IMR-90 (cell line): ENCODE results near the gene KLHL4. TPM values are rescaled to one million over a fixed set of nuclear protein-coding genes. Genes with fewer than 3 reads are reported as not detected.

Experiments used
- ATAC-seq: fragments of 200-7000 bp; cut with Tn5 transposase; 2 replicates; pipeline ENCODE4 v1.9.1; 2020; ENCODE audit warnings: low read depth, mild to moderate bottlenecking, moderate library complexity
- BruUV-seq: library from RNA; stranded (reverse); fragments of 400-500 nt; replicated peaks from 2 replicates; lab custom pipeline; 2021; lab: Mats Ljungman, UMichigan
- CTCF ChIA-PET: fragments of 300-600 bp; formaldehyde crosslinking; extraction: SDS; loops from one replicate; lab custom pipeline; 2021; ENCODE audit warnings: antibody characterized with exemption; lab: Yijun Ruan, JAX
- POLR2A ChIA-PET: fragments of 300-600 bp; sonication (Branson Sonifier 250); formaldehyde crosslinking; loops from one replicate; lab custom pipeline; 2022; ENCODE audit warnings: antibody characterized with exemption; ENCODE audit not compliant: unreplicated experiment; lab: Charles Lee
- DNase-seq: peaks from one replicate; pipeline ENCODE4 v3.0.0; 2013
- H2AFZ ChIP-seq: replicated peaks from 2 replicates; pipeline ENCODE3; 2013; ENCODE audit warnings: low read length, mild to moderate bottlenecking; ENCODE audit not compliant: poor library complexity
- H2AK5ac ChIP-seq: 2 replicates; pipeline ENCODE4 v1.6.1; 2013; ENCODE audit warnings: low read depth, low read length, inconsistent platforms
- H2AK9ac ChIP-seq: replicated peaks from 2 replicates; pipeline ENCODE3; 2013; ENCODE audit warnings: mild to moderate bottlenecking, low read depth, low read length, moderate library complexity; ENCODE audit not compliant: poor library complexity
- H2BK120ac ChIP-seq: 2 replicates; pipeline ENCODE4 v1.6.1; 2013; ENCODE audit warnings: low read depth, low read length, inconsistent platforms
- H2BK15ac ChIP-seq: 3 replicates; pipeline ENCODE4 v1.6.1; 2013; ENCODE audit warnings: low read depth, low read length, inconsistent platforms
- H2BK20ac ChIP-seq: 2 replicates; pipeline ENCODE4 v1.6.1; 2013; ENCODE audit warnings: low read depth, mild to moderate bottlenecking, inconsistent platforms, low read length, moderate library complexity
- H2BK5ac ChIP-seq: 2 replicates; pipeline ENCODE4 v1.6.1; 2013; ENCODE audit warnings: mild to moderate bottlenecking, low read depth, low read length, inconsistent platforms; ENCODE audit not compliant: poor library complexity, severe bottlenecking
- H3K14ac ChIP-seq: replicated peaks from 2 replicates; pipeline ENCODE4 v1.6.1; 2013; ENCODE audit warnings: low read depth, low read length, inconsistent platforms
- H3K18ac ChIP-seq: 2 replicates; pipeline ENCODE4 v1.6.1; 2013; ENCODE audit warnings: low read depth, low read length, control low read depth
- H3K23ac ChIP-seq: 2 replicates; pipeline ENCODE4 v1.6.1; 2013; ENCODE audit warnings: low read depth, low read length, inconsistent platforms
- H3K27ac ChIP-seq: 2 replicates; pipeline ENCODE4 v1.5.1; 2013; ENCODE audit warnings: mild to moderate bottlenecking, control low read depth, low read length; ENCODE audit not compliant: insufficient read depth
- H3K27me3 ChIP-seq: 2 replicates; pipeline ENCODE4 v1.6.1; 2013; ENCODE audit warnings: low read length; ENCODE audit not compliant: control insufficient read depth, insufficient read depth
- H3K36me3 ChIP-seq: 2 replicates; pipeline ENCODE4 v1.6.1; 2013; ENCODE audit warnings: low read length, mixed read lengths; ENCODE audit not compliant: control insufficient read depth, insufficient read depth
- H3K4ac ChIP-seq: 2 replicates; pipeline ENCODE4 v1.6.1; 2013; ENCODE audit warnings: low read depth, low read length, inconsistent platforms
- H3K4me1 ChIP-seq: 2 replicates; pipeline ENCODE4 v1.6.1; 2013; ENCODE audit warnings: low read length, mixed read lengths; ENCODE audit not compliant: control insufficient read depth, insufficient read depth
- H3K4me2 ChIP-seq: 2 replicates; pipeline ENCODE4 v1.6.1; 2013; ENCODE audit warnings: low read depth, mild to moderate bottlenecking, control low read depth, low read length, moderate library complexity
- H3K4me3 ChIP-seq: 2 replicates; pipeline ENCODE4 v1.5.1; 2013; ENCODE audit warnings: low read depth, mild to moderate bottlenecking, control low read depth, low read length, moderate library complexity; ENCODE audit not compliant: insufficient read depth
- H3K56ac ChIP-seq: 2 replicates; pipeline ENCODE4 v1.6.1; 2013; ENCODE audit warnings: low read length, inconsistent platforms; ENCODE audit not compliant: insufficient read depth; ENCODE audit errors: extremely low read depth
- H3K79me1 ChIP-seq, 2 experiments: 2 replicates each; pipeline ENCODE4 v1.6.1; 2013; ENCODE audit warnings: low read length in 2 of 2, inconsistent platforms in 1 of 2, low read depth in 1 of 2
- H3K9ac ChIP-seq: 2 replicates; pipeline ENCODE4 v1.6.1; 2013; ENCODE audit warnings: low read depth, low read length, control low read depth
- H3K9me1 ChIP-seq: 2 replicates; pipeline ENCODE4 v1.6.1; 2013; ENCODE audit warnings: low read length, inconsistent platforms; ENCODE audit not compliant: insufficient read depth
- H3K9me3 ChIP-seq: 2 replicates; pipeline ENCODE4 v1.6.1; 2013; ENCODE audit warnings: low read length; ENCODE audit not compliant: control insufficient read depth, insufficient read depth
- H4K20me1 ChIP-seq: 2 replicates; pipeline ENCODE4 v1.6.1; 2013; ENCODE audit warnings: low read length, inconsistent platforms; ENCODE audit not compliant: insufficient read depth
- H4K5ac ChIP-seq: 2 replicates; pipeline ENCODE4 v1.6.1; 2013; ENCODE audit warnings: mild to moderate bottlenecking, low read depth, low read length, control low read depth
- H4K8ac ChIP-seq, 2 experiments: 2 replicates each; pipeline ENCODE4 v1.6.1; 2013; ENCODE audit warnings: low read depth in 2 of 2, low read length in 2 of 2, control low read depth in 1 of 2, inconsistent platforms in 1 of 2
- H4K91ac ChIP-seq: 2 replicates; pipeline ENCODE4 v1.6.1; 2013; ENCODE audit warnings: low read depth, low read length, inconsistent platforms; ENCODE audit not compliant: insufficient read depth
- BHLHE40 ChIP-seq: fragments of 150-350 bp; IDR thresholded peaks from 2 replicates; pipeline ENCODE4 v1.6.1; 2016; ENCODE audit warnings: mild to moderate bottlenecking, low read depth, low read length
- CHD1 ChIP-seq: IDR thresholded peaks from 2 replicates; pipeline ENCODE4 v1.6.1; 2012; ENCODE audit warnings: low read depth, low read length, improper control_type of control experiment
- CTCF ChIP-seq: conservative IDR thresholded peaks from 2 replicates; pipeline ENCODE4 v1.5.1; 2012; ENCODE audit warnings: mild to moderate bottlenecking, low read depth, low read length, improper control_type of control experiment
- MAFK ChIP-seq: IDR thresholded peaks from 2 replicates; pipeline ENCODE4 v1.6.1; 2012; ENCODE audit warnings: low read depth, low read length, improper control_type of control experiment
- MAZ ChIP-seq: IDR thresholded peaks from 2 replicates; pipeline ENCODE4 v1.6.1; 2012; ENCODE audit warnings: low read depth, mild to moderate bottlenecking, low read length, improper control_type of control experiment, moderate library complexity, borderline replicate concordance
- MXI1 ChIP-seq: IDR thresholded peaks from 2 replicates; pipeline ENCODE4 v1.6.1; 2012; ENCODE audit warnings: low read depth, mild to moderate bottlenecking, low read length, moderate library complexity, borderline replicate concordance
- NFE2L2 ChIP-seq: fragments of 150-350 bp; IDR thresholded peaks from 2 replicates; pipeline ENCODE4 v1.6.1; 2016; ENCODE audit warnings: low read depth, mild to moderate bottlenecking, low read length
- POLR2A ChIP-seq: IDR thresholded peaks from 2 replicates; pipeline ENCODE4 v1.6.1; 2012; ENCODE audit warnings: mild to moderate bottlenecking, low read depth, low read length
- RAD21 ChIP-seq: IDR thresholded peaks from 2 replicates; pipeline ENCODE4 v1.6.1; 2012; ENCODE audit warnings: low read length, improper control_type of control experiment
- RCOR1 ChIP-seq: IDR thresholded peaks from 2 replicates; pipeline ENCODE4 v1.6.1; 2012; ENCODE audit warnings: mild to moderate bottlenecking, low read length, improper control_type of control experiment; ENCODE audit not compliant: insufficient replicate concordance
- RFX5 ChIP-seq: IDR thresholded peaks from 2 replicates; pipeline ENCODE4 v1.8.0; 2012; ENCODE audit warnings: low read depth, mild to moderate bottlenecking, low read length, moderate library complexity
- USF2 ChIP-seq: fragments of 150-350 bp; IDR thresholded peaks from 2 replicates; pipeline ENCODE4 v1.6.1; 2017; ENCODE audit warnings: mild to moderate bottlenecking, antibody characterized with exemption, low read length, low read depth
- WGBS, 2 experiments: methylation state at CpG; one replicate each; pipeline versions ENCODE4 v1.1.5 to v1.1.7; 2013; ENCODE audit warnings: missing lambda C conversion rate in 2 of 2; ENCODE audit not compliant: insufficient read length in 1 of 2; ENCODE audit errors: extremely low coverage in 2 of 2; 5-methylcytosine and 5-hydroxymethylcytosine counted together
- dilution Hi-C: fragments of 300-500 bp; cut with HindIII; formaldehyde crosslinking; loops from one replicate; pipeline ENCODE4 v1.14.3; 2018; ENCODE audit warnings: low sequenced_read_pairs; ENCODE audit not compliant: unreplicated experiment
- in situ Hi-C: fragments of 300-500 bp; cut with MboI; formaldehyde crosslinking; loops from 3 replicates; pipeline ENCODE4 v1.14.3; 2019; ENCODE audit warnings: low sequenced_read_pairs, inconsistent platforms, mixed read lengths
- intact Hi-C: fragments of 100-400 bp; cut with micrococcal nuclease; formaldehyde crosslinking; loops from 2 replicates; pipeline ENCODE4 v1.10.0; 2022
- polyA plus RNA-seq, 3 experiments: library from polyadenylated mRNA; depleted of rRNA; stranded (reverse); fragments of >200 nt; gene quantifications; 2 replicates each; pipeline ENCODE4 v1.2.3, GENCODE V29; 2012; ENCODE audit warnings: low replicate concordance in 1 of 3
- total RNA-seq: library from RNA; depleted of rRNA; stranded (reverse); fragments of >200 nt; gene quantifications from 2 replicates; pipeline ENCODE4 v1.2.3, GENCODE V29; 2012

The KLHL4 gene
- total and polyA plus RNA-seq, 2 of the 4 experiments (the other 2 are of a cell fraction): 0.50 to 1.4 TPM

- Histone ChIP-seq H2AFZ (no peak overlapping the region), H2BK5ac (no peak overlapping the region), H3K9me3 (no peaks in the 10 kb centered on the region), H3K56ac (no peak overlapping the region), H4K20me1 (no peaks in the 10 kb centered on the region), H3K27me3 (no peaks in the 10 kb centered on the region), H3K4me1 (no peaks in the 10 kb centered on the region), H2BK20ac (no peak overlapping the region), H2BK15ac (no peak overlapping the region), H3K4me2 (no peak overlapping the region), H3K36me3 (no peaks in the 10 kb centered on the region), H3K4ac (no peak overlapping the region), H3K9ac (no peak overlapping the region), H3K79me1 (no peaks in the 10 kb centered on the region), H4K5ac (no peak overlapping the region), H3K27ac (no peak overlapping the region), H3K23ac (no peak overlapping the region), H3K18ac (no peak overlapping the region), H3K14ac (no peak overlapping the region), H4K8ac (no peak overlapping the region), H2BK120ac (no peak overlapping the region), H3K9me1 (no peaks in the 10 kb centered on the region), H3K4me3 (no peak overlapping the region), H2AK5ac (no peak overlapping the region), H4K91ac (no peak overlapping the region), H2AK9ac (no peak overlapping the region)
- dilution Hi-C loops (no loop called here), intact Hi-C loops (no loop called here), in situ Hi-C loops (no loop called here)
- no CpG with 5 or more reads among the region's 1 CpG for WGBS, 2 experiments
- CTCF ChIA-PET: interaction anchor here (0.7 kb wide), 1 partner anchor 121 kb away, joined by 4 read pairs; no protein-coding TSS in a partner anchor
- no TSS peak for BruUV-seq
- POLR2A ChIA-PET: no interaction called here
- DNase-seq: no peak
- TF ChIP-seq NFE2L2: no peak
- no peak for TF ChIP-seq MXI1
- no peak for TF ChIP-seq CHD1
- no peak for TF ChIP-seq RAD21
- TF ChIP-seq MAFK: no peak
- TF ChIP-seq MAZ: no peak
- no peak for TF ChIP-seq CTCF
- TF ChIP-seq USF2: no peak
- TF ChIP-seq RFX5: no peak
- TF ChIP-seq POLR2A: no peak
- no peak for TF ChIP-seq BHLHE40
- TF ChIP-seq RCOR1: no peak
- no peak for ATAC-seq
These were observed 175.6 kb downstream of the KLHL4 start for GRCh38 chrX:87693204-87693603.
